Esophagus muscularis mucosa (tissue), 4 donors: ENCODE data around the gene PTPRN2. TPM values are rescaled to one million over a fixed set of nuclear protein-coding genes. Genes with fewer than 3 reads are reported as not detected.

Experiments used
- DNase-seq: peaks from one replicate; pipeline ENCODE4 v3.0.0-alpha.2; 2017; ENCODE audit errors: extremely low spot score
- H3K27ac ChIP-seq, 4 donors: fragments of 200-600 bp; sonication (generic); replicated peaks in 1 of 4; 1 replicate in 3 of 4; 2 replicates in 1 of 4; pipeline ENCODE4 v1.5.1; 2016 to 2019; ENCODE audit warnings: mild to moderate bottlenecking in 1 of 4
- H3K27me3 ChIP-seq, 4 donors: fragments of 200-600 bp; sonication (generic); one replicate each; pipeline versions ENCODE4 v1.5.1 to v1.6.0; 2016 to 2019
- H3K36me3 ChIP-seq, 4 donors: fragments of 200-600 bp; sonication (generic); one replicate each; pipeline ENCODE4 v1.5.1; 2016 to 2019
- H3K4me1 ChIP-seq, 4 donors: fragments of 200-600 bp; sonication (generic); one replicate each; pipeline ENCODE4 v1.5.1; 2016 to 2019
- H3K4me3 ChIP-seq, 4 donors: fragments of 200-600 bp; sonication (generic); 1 replicate in 2 of 4; 2 replicates in 2 of 4; pipeline ENCODE4 v1.5.1; 2016 to 2019; ENCODE audit warnings: mild to moderate bottlenecking in 4 of 4, moderate library complexity in 1 of 4
- H3K9me3 ChIP-seq, 4 donors: fragments of 200-600 bp; sonication (generic); 1 replicate in 3 of 4; 2 replicates in 1 of 4; pipeline ENCODE4 v1.5.1; 2016 to 2019
- CTCF ChIP-seq, 3 experiments: fragments of 200-600 bp in 2 of 3; fragments of 450-650 bp in 1 of 3; sonication (generic) in 2 of 3; IDR thresholded peaks; one replicate each; pipeline ENCODE4 v1.5.1; 2017 to 2019; ENCODE audit warnings: antibody characterized with exemption in 3 of 3, mild to moderate bottlenecking in 2 of 3, moderate library complexity in 1 of 3
- EP300 ChIP-seq: sonication (generic); formaldehyde crosslinking; IDR thresholded peaks from one replicate; pipeline ENCODE4 v1.6.1; 2017; ENCODE audit warnings: antibody characterized with exemption
- POLR2A ChIP-seq: fragments of 450-650 bp; IDR thresholded peaks from one replicate; pipeline ENCODE4 v1.6.1; 2017; ENCODE audit warnings: antibody characterized with exemption, moderate library complexity, mild to moderate bottlenecking, low read depth
- POLR2AphosphoS5 ChIP-seq, 2 donors: sonication (generic); formaldehyde crosslinking; IDR thresholded peaks; one replicate each; pipeline ENCODE4 v1.6.1; 2017; ENCODE audit warnings: antibody characterized with exemption in 2 of 2
- WGBS: methylation state at CpG from one replicate; pipeline ENCODE4 v1.1.5; 2018; 5-methylcytosine and 5-hydroxymethylcytosine counted together
- intact Hi-C: fragments of 100-400 bp; cut with DNase I; formaldehyde crosslinking; loops from one replicate; pipeline ENCODE4 v1.15.1; 2023
- total RNA-seq, 4 donors: library from RNA; depleted of rRNA; stranded (reverse); fragments of >200 nt; gene quantifications; one replicate each; pipeline versions ENCODE4 v1.1.0 to v1.2.1, GENCODE V29; 2016

The PTPRN2 gene
- total RNA-seq, 4 donors from 2014 or later, result 2.1 to 3.1 (median 3.1) TPM

GRCh38 chr7:157558875-157559595, 1028.6 kb downstream of the PTPRN2 start:
- Histone ChIP-seq H3K27me3 (no peaks in the 10 kb centered on the region), H3K4me1 (no peaks in the 10 kb centered on the region), H3K27ac (no peak overlapping the region), H3K4me3 (no peak overlapping the region), H3K36me3 (peaks cover 0 to 5% (median 0%) of the 10 kb centered on the region in 4 donors), H3K9me3 (no peaks in the 10 kb centered on the region)
- no peak for DNase-seq
- intact Hi-C loops, result no loop called here
- 88% methylated on average over 15 of the region's 27 CpGs for WGBS
- TF ChIP-seq EP300 (no peak), POLR2A (no peak), CTCF (IDR thresholded peaks at IDR 0.05) (no peak), POLR2AphosphoS5 (IDR thresholded peaks at IDR 0.05) (no peak)

GRCh38 chr7:157558516-157558874, 1029.1 kb downstream of the PTPRN2 start:
- DNase-seq, result no peak
- no peak overlapping the region for H3K27ac ChIP-seq
- TF ChIP-seq EP300 (no peak), CTCF (IDR thresholded peaks at IDR 0.05) (no peak), POLR2AphosphoS5 (IDR thresholded peaks at IDR 0.05) (no peak), POLR2A (no peak)
- H3K36me3 ChIP-seq, result peaks cover 0 to 5% (median 0%) of the 10 kb centered on the region in 4 donors
- no peaks in the 10 kb centered on the region for H3K27me3 ChIP-seq
- no peaks in the 10 kb centered on the region for H3K4me1 ChIP-seq
- no peak overlapping the region for H3K4me3 ChIP-seq
- 83% methylated on average over 7 of the region's 9 CpGs for WGBS
- no peaks in the 10 kb centered on the region for H3K9me3 ChIP-seq
- intact Hi-C loops, result no loop called here

- Histone ChIP-seq H3K9me3 (no peaks in the 10 kb centered on the region), H3K4me1 (no peaks in the 10 kb centered on the region), H3K36me3 (peaks cover 0 to 5% (median 0%) of the 10 kb centered on the region in 4 donors), H3K27ac (no peak overlapping the region), H3K4me3 (no peak overlapping the region), H3K27me3 (no peaks in the 10 kb centered on the region)
- intact Hi-C loops, result no loop called here
- TF ChIP-seq CTCF (IDR thresholded peaks at IDR 0.05) (no peak), EP300 (no peak), POLR2A (no peak), POLR2AphosphoS5 (IDR thresholded peaks at IDR 0.05) (no peak)
- 94% methylated on average over 17 of the region's 17 CpGs for WGBS
- no peak for DNase-seq
Measured at GRCh38 chr7:157558061-157558460, 1029.6 kb downstream of the PTPRN2 start.

- Histone ChIP-seq H3K4me3 (no peak overlapping the region), H3K27ac (no peak overlapping the region), H3K36me3 (peaks cover 0 to 9% (median 0%) of the 10 kb centered on the region in 4 donors), H3K9me3 (no peaks in the 10 kb centered on the region), H3K4me1 (no peaks in the 10 kb centered on the region), H3K27me3 (no peaks in the 10 kb centered on the region)
- no peak for DNase-seq
- 87% methylated on average over 1 of the region's 1 CpG for WGBS
- TF ChIP-seq CTCF (IDR thresholded peaks at IDR 0.05) (no peak), EP300 (no peak), POLR2AphosphoS5 (IDR thresholded peaks at IDR 0.05) (no peak), POLR2A (no peak)
- intact Hi-C loops, result no loop called here
Measured at GRCh38 chr7:157557263-157557662, 1030.4 kb downstream of the PTPRN2 start.

- no peaks in the 10 kb centered on the region for H3K27me3 ChIP-seq
- H3K9me3 ChIP-seq, result no peaks in the 10 kb centered on the region
- H3K4me1 ChIP-seq, result no peaks in the 10 kb centered on the region
- 90% methylated on average over 1 of the region's 1 CpG for WGBS
- peaks cover 0 to 9% (median 0%) of the 10 kb centered on the region in 4 donors for H3K36me3 ChIP-seq
- no peak overlapping the region for H3K27ac ChIP-seq
- TF ChIP-seq EP300 (no peak), CTCF (IDR thresholded peaks at IDR 0.05) (no peak), POLR2AphosphoS5 (IDR thresholded peaks at IDR 0.05) (no peak), POLR2A (no peak)
- H3K4me3 ChIP-seq, result no peak overlapping the region
- intact Hi-C loops, result no loop called here
- no peak for DNase-seq
Measured at GRCh38 chr7:157556642-157556944, 1031.0 kb downstream of the PTPRN2 start.
